GM12878 (cell line): ENCODE measurements around the gene TIMM21. TPM values are rescaled to one million over a fixed set of nuclear protein-coding genes. Genes with fewer than 3 reads are reported as not detected.
A peak's percentile ranks its signal among the peaks of the same experiment; 100 is the strongest.

Experiments
- ASH2L ChIP-seq: fragments of 300-600, 200-600 bp; sonication (generic); IDR thresholded peaks from 2 replicates; pipeline ENCODE4 v1.6.1; 2017; ENCODE audit warnings: low read depth, mild to moderate bottlenecking, borderline replicate concordance
- CBFB ChIP-seq: IDR thresholded peaks from 2 replicates; pipeline ENCODE4 v1.6.1; 2016; ENCODE audit warnings: antibody characterized with exemption, low read depth
- CREM ChIP-seq: IDR thresholded peaks from 2 replicates; pipeline ENCODE4 v1.6.1; 2014; ENCODE audit warnings: antibody characterized with exemption, low read depth
- FOS ChIP-seq: IDR thresholded peaks from 3 replicates; pipeline ENCODE4 v1.6.1; 2011; ENCODE audit warnings: borderline replicate concordance; ENCODE audit not compliant: insufficient read length; ENCODE audit errors: extremely low read depth
- FOXM1 ChIP-seq: IDR thresholded peaks from 2 replicates; pipeline ENCODE4 v1.6.1; 2012; ENCODE audit warnings: low read depth, mild to moderate bottlenecking, inconsistent platforms, low read length, moderate library complexity
- HCFC1 ChIP-seq: fragments of 150-350 bp; IDR thresholded peaks from 2 replicates; pipeline ENCODE4 v1.6.1; 2014; ENCODE audit warnings: low read length
- HDAC6 ChIP-seq: fragments of 200-600 bp; sonication (generic); IDR thresholded peaks from one replicate; pipeline ENCODE4 v1.8.0; 2017; ENCODE audit warnings: antibody characterized with exemption; ENCODE audit not compliant: unreplicated experiment
- IRF4 ChIP-seq: IDR thresholded peaks from 2 replicates; pipeline ENCODE4 v1.6.1; 2011; ENCODE audit warnings: low read depth, low read length
- JUND ChIP-seq: IDR thresholded peaks from 2 replicates; pipeline ENCODE4 v1.6.1; 2012; ENCODE audit warnings: low read depth, mild to moderate bottlenecking, low read length, improper control_type of control experiment, moderate library complexity
- LARP7 ChIP-seq: fragments of 450-650 bp; IDR thresholded peaks from 2 replicates; pipeline ENCODE4 v1.6.1; 2017; ENCODE audit warnings: mild to moderate bottlenecking
- MYC ChIP-seq: IDR thresholded peaks from 2 replicates; pipeline ENCODE4 v1.6.1; 2011; ENCODE audit warnings: mild to moderate bottlenecking, low read length, moderate library complexity, inconsistent platforms; ENCODE audit not compliant: insufficient read depth, insufficient replicate concordance, insufficient read length, severe bottlenecking
- NBN ChIP-seq: fragments of 450-650 bp; IDR thresholded peaks from 2 replicates; pipeline ENCODE4 v1.6.1; 2016
- NR2C2 ChIP-seq: IDR thresholded peaks from 2 replicates; pipeline ENCODE4 v1.6.1; 2011; ENCODE audit warnings: borderline replicate concordance, low read depth; ENCODE audit not compliant: control insufficient read depth, insufficient read length
- POLR2A ChIP-seq: IDR thresholded peaks from 2 replicates; pipeline ENCODE4 v1.6.1; 2011; ENCODE audit warnings: low read depth, mild to moderate bottlenecking, low read length
- RCOR1 ChIP-seq: conservative IDR thresholded peaks from 2 replicates; pipeline ENCODE4 v1.6.1; 2012; ENCODE audit warnings: low read depth, low read length, improper control_type of control experiment
- SPI1 ChIP-seq: IDR thresholded peaks from 2 replicates; pipeline ENCODE4 v1.6.1; 2011; ENCODE audit warnings: low read depth, mild to moderate bottlenecking, low read length, moderate library complexity, borderline replicate concordance; ENCODE audit not compliant: insufficient read depth
- SRF ChIP-seq, 2 experiments: IDR thresholded peaks; 2 replicates each; pipeline ENCODE4 v1.6.1; 2011; ENCODE audit warnings: low read depth in 2 of 2, low read length in 2 of 2, mild to moderate bottlenecking in 1 of 2, moderate library complexity in 1 of 2
- TCF3 ChIP-seq: IDR thresholded peaks from 2 replicates; pipeline ENCODE4 v1.6.1; 2012; ENCODE audit warnings: low read depth, mild to moderate bottlenecking, low read length, borderline replicate concordance; ENCODE audit not compliant: insufficient read depth
- ZNF24 ChIP-seq: fragments of 450-650 bp; IDR thresholded peaks from 2 replicates; pipeline ENCODE4 v1.6.1; 2017; ENCODE audit warnings: antibody characterized with exemption, mild to moderate bottlenecking
- ZNF592 ChIP-seq: fragments of 450-650 bp; IDR thresholded peaks from 2 replicates; pipeline ENCODE4 v1.6.1; 2017; ENCODE audit warnings: mild to moderate bottlenecking, moderate library complexity
- polyA plus RNA-seq, 11 experiments: library from polyadenylated mRNA; depleted of rRNA in 4 of 11; unstranded in 6 of 11; stranded (reverse) in 5 of 11; fragments of >200 nt; fragmentation: Nextera tagmentation in 4 of 11; fragmentation: Illumina TruSeq in 1 of 11; extraction: Ambion mirVana in 4 of 11; extraction: Trizol in 1 of 11; gene quantifications; 1 replicate in 1 of 11; 2 replicates in 10 of 11; pipeline versions ENCODE4 v1.2.1 to v1.2.3, GENCODE V29; 2011 to 2016; ENCODE audit warnings: inconsistent platforms in 2 of 11, missing spikeins in 2 of 11, low read depth in 1 of 11
- total RNA-seq, 4 experiments: library from RNA; depleted of rRNA in 3 of 4; stranded (reverse); fragments of >200 nt in 3 of 4; fragmentation: Illumina TruSeq in 1 of 4; extraction: Trizol in 1 of 4; gene quantifications; 2 replicates each; pipeline versions ENCODE4 v1.2.1 to v1.2.3, GENCODE V29; 2013 to 2021
- TF ChIP-seq, protein P1 (sequence below): fragments of 450-650 bp; IDR thresholded peaks from 2 replicates; pipeline ENCODE4 v1.6.1; 2018; ENCODE audit warnings: borderline replicate concordance, mild to moderate bottlenecking; ENCODE audit not compliant: partially characterized antibody
- TF ChIP-seq, protein P2 (sequence below), 3 experiments: IDR thresholded peaks in 2 of 3; conservative IDR thresholded peaks in 1 of 3; 2 replicates each; pipeline ENCODE4 v1.5.1; 2011; ENCODE audit warnings: low read depth in 3 of 3, low read length in 3 of 3, mild to moderate bottlenecking in 3 of 3, control low read depth in 2 of 3, moderate library complexity in 2 of 3, inconsistent platforms in 1 of 3, mixed read lengths in 1 of 3; ENCODE audit not compliant: control insufficient read depth in 2 of 3, insufficient read depth in 1 of 3; ENCODE audit errors: extremely low read depth in 1 of 3

TIMM21 gene
- total and polyA plus RNA-seq, 10 of the 15 experiments (the other 5 are each of a cell fraction or from before 2014, with no cell fraction given), result 39.5 to 203 (median 83.4) TPM

DNA sequence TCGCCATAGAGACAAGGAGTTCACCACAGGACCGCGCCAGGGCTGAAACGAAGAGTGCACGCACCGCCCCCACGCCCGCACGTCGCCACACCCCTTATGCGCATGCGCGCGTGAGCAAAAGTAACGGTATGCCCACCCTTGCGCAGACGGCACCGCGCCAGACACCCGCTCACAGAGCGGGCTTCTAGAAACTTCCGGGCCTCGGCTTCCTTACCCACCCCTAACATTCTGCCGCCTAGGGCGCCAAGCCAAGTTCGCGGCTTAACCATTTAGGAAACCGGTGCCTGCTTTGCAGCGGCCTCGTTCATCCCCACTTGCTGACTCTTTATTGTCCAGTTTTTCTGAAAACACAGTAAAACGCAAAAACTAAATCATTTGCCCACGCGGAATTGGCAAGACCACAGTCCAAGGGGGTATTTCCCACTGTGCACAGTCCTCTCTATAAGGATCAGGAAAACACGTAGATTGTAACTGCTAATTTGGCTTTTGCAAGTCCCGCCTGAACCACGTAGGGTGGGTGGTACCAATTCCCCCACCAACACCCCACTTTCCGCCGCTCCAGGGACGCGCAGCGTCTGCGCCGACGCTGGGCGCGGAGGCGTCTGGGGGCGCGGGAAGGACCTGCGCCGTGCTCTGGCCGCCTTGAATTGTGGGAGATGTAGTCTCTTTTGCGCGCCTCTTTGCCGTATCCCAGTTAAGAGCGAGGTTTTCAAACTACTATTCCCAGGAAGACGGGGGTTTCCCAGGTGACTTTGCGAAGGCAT is at the start of gene TIMM21, which contains the start of gene FBXO15 (continued):
- TF ChIP-seq MYC, result no peak
- TF ChIP-seq HDAC6, result no peak
- TF ChIP-seq FOS, result no peak
- TF ChIP-seq LARP7, result no peak
- TF ChIP-seq SPI1, result no peak
- TF ChIP-seq JUND, result 0 out of 2 replicates have a peak, but pooled peaks have one; percentile 42
- TF ChIP-seq ZNF24, result no peak
- peak; percentile 85 for TF ChIP-seq NBN
- TF ChIP-seq HCFC1, result peak; percentile 98
- TF ChIP-seq CREM, result peak; percentile 98
- no peak; the same call in 1 of the 2 replicates for TF ChIP-seq FOXM1
- TF ChIP-seq ZNF592, result no peak
- 0 out of 4 replicates have a peak, but pooled peaks of 1 of the 2 experiments have one; percentile 49 for TF ChIP-seq SRF (IDR thresholded peaks at IDR 0.05; ENCODE audit: low read depth in 2 of 2, low read length in 2 of 2)
- no peak for TF ChIP-seq ASH2L
- TF ChIP-seq, protein P1, sequence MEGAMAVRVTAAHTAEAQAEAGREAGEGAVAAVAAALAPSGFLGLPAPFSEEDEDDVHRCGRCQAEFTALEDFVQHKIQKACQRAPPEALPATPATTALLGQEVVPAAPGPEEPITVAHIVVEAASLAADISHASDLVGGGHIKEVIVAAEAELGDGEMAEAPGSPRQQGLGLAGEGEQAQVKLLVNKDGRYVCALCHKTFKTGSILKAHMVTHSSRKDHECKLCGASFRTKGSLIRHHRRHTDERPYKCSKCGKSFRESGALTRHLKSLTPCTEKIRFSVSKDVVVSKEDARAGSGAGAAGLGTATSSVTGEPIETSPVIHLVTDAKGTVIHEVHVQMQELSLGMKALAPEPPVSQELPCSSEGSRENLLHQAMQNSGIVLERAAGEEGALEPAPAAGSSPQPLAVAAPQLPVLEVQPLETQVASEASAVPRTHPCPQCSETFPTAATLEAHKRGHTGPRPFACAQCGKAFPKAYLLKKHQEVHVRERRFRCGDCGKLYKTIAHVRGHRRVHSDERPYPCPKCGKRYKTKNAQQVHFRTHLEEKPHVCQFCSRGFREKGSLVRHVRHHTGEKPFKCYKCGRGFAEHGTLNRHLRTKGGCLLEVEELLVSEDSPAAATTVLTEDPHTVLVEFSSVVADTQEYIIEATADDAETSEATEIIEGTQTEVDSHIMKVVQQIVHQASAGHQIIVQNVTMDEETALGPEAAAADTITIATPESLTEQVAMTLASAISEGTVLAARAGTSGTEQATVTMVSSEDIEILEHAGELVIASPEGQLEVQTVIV, result no peak
- TF ChIP-seq IRF4, result peak; percentile 59; the same call in 1 of the 2 replicates
- TF ChIP-seq, protein P2, sequence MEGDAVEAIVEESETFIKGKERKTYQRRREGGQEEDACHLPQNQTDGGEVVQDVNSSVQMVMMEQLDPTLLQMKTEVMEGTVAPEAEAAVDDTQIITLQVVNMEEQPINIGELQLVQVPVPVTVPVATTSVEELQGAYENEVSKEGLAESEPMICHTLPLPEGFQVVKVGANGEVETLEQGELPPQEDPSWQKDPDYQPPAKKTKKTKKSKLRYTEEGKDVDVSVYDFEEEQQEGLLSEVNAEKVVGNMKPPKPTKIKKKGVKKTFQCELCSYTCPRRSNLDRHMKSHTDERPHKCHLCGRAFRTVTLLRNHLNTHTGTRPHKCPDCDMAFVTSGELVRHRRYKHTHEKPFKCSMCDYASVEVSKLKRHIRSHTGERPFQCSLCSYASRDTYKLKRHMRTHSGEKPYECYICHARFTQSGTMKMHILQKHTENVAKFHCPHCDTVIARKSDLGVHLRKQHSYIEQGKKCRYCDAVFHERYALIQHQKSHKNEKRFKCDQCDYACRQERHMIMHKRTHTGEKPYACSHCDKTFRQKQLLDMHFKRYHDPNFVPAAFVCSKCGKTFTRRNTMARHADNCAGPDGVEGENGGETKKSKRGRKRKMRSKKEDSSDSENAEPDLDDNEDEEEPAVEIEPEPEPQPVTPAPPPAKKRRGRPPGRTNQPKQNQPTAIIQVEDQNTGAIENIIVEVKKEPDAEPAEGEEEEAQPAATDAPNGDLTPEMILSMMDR (IDR thresholded peaks at IDR 0.05 in 2 of 3, conservative IDR thresholded peaks at IDR 0.05 in 1 of 3; ENCODE audit: control insufficient read depth in 2 of 3, extremely low read depth in 1 of 3, insufficient read depth in 1 of 3, low read depth in 3 of 3, low read length in 3 of 3), result no peak
- 0 out of 2 replicates have a peak, but pooled peaks have one; percentile 69 for TF ChIP-seq RCOR1
- TF ChIP-seq POLR2A, result peak; percentile 77
- TF ChIP-seq TCF3, result no peak
- TF ChIP-seq NR2C2, result no peak
- no peak; the same call in 1 of the 2 replicates for TF ChIP-seq CBFB
